ENCODE data around the gene SH3RF3. TPM values are rescaled to one million over a fixed set of nuclear protein-coding genes. Genes with fewer than 3 reads are reported as not detected.

The SH3RF3 gene
- total RNA-seq, 1 experiment from 2014 or later, result not detected

DNA sequence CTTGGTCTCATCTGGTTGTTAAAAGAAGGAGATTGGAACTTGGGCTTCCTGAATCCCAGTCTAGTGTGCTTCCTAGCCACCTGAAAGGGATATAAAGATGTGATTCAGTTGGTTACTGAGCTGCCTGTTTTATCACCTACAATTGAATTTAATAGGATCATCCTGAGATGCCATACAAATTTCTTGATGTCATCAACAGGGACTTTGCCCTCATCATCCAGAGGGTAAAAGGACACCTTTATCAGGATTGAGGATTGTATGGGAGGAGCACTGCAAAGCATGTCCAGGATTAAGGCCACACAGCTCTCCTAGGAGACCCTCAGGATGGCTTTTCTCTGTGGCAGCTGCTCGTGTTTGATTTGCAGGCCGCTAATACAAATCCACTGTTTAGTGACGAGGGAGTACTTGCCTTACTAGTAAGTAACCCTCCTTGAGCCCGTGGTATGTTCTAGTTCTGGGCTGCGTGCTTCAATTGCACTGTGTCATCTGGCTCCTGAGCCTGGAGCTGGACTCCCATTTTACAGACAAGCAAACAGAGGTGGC, 28.6 kb downstream of the SH3RF3 start (continued):
- TF ChIP-seq, protein P1, sequence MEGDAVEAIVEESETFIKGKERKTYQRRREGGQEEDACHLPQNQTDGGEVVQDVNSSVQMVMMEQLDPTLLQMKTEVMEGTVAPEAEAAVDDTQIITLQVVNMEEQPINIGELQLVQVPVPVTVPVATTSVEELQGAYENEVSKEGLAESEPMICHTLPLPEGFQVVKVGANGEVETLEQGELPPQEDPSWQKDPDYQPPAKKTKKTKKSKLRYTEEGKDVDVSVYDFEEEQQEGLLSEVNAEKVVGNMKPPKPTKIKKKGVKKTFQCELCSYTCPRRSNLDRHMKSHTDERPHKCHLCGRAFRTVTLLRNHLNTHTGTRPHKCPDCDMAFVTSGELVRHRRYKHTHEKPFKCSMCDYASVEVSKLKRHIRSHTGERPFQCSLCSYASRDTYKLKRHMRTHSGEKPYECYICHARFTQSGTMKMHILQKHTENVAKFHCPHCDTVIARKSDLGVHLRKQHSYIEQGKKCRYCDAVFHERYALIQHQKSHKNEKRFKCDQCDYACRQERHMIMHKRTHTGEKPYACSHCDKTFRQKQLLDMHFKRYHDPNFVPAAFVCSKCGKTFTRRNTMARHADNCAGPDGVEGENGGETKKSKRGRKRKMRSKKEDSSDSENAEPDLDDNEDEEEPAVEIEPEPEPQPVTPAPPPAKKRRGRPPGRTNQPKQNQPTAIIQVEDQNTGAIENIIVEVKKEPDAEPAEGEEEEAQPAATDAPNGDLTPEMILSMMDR (IDR thresholded peaks at IDR 0.05 in 2 of 3, conservative IDR thresholded peaks at IDR 0.05 in 1 of 3; ENCODE audit: borderline replicate concordance in 1 of 3, insufficient read depth in 1 of 3, low read depth in 2 of 3, low read length in 2 of 3), result no peak
- TF ChIP-seq ZFX (IDR thresholded peaks at IDR 0.05) (no peak), MAX (IDR thresholded peaks at IDR 0.05) (no peak), SIN3A (IDR thresholded peaks at IDR 0.05; ENCODE audit: low read depth) (no peak)

DNA sequence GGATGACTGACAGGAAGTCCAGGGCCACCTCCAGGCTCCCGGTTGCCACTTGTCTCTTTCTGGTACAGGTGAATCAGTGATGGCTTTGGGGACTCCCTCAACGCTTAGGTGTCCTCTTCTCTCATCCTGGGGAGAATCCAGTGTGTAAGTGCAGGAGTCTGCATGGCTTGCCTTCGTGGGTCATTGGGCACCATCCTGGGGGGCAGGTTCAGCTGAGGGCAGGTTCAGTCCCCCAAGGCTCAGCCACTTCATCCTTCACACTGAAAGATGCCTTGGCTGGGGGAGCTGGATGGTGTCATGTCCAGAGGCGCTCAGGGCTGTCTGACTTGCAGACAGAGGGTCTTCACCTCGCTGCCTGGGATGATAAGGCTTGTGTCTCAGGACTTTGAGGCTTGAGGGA, 29.2 kb downstream of the SH3RF3 start:
- no peak overlapping the region for H3K4me3 ChIP-seq (replicated peaks in 1 of 2; ENCODE audit: low read depth in 1 of 2, low read length in 2 of 2)
- no peak overlapping the region for H3K27ac ChIP-seq (ENCODE audit: low read depth, low read length)
- H2AFZ ChIP-seq (ENCODE audit: low read depth, low read length, poor library complexity, severe bottlenecking), result no peak overlapping the region
- TF ChIP-seq ELF1 (IDR thresholded peaks at IDR 0.05; ENCODE audit: borderline replicate concordance, low read depth) (no peak), FOSL1 (IDR thresholded peaks at IDR 0.05; ENCODE audit: low read depth) (no peak), SRF (IDR thresholded peaks at IDR 0.05; ENCODE audit: low read depth) (no peak), POLR2A (IDR thresholded peaks at IDR 0.05; ENCODE audit: borderline replicate concordance, extremely low read depth, insufficient read depth, insufficient read length) (no peak), ZNF274 (IDR thresholded peaks at IDR 0.05; ENCODE audit: low read depth, low read length) (no peak), EZH2phosphoT487 (IDR thresholded peaks at IDR 0.05; ENCODE audit: borderline replicate concordance) (no peak), JUND (IDR thresholded peaks at IDR 0.05) (no peak), ATF3 (IDR thresholded peaks at IDR 0.05) (no peak), POLR2AphosphoS5 (IDR thresholded peaks at IDR 0.05; ENCODE audit: low read depth, low read length) (no peak), SIN3A (IDR thresholded peaks at IDR 0.05; ENCODE audit: low read depth) (no peak), RAD21 (IDR thresholded peaks at IDR 0.05; ENCODE audit: low read depth) (no peak)
- TF ChIP-seq, protein P2, sequence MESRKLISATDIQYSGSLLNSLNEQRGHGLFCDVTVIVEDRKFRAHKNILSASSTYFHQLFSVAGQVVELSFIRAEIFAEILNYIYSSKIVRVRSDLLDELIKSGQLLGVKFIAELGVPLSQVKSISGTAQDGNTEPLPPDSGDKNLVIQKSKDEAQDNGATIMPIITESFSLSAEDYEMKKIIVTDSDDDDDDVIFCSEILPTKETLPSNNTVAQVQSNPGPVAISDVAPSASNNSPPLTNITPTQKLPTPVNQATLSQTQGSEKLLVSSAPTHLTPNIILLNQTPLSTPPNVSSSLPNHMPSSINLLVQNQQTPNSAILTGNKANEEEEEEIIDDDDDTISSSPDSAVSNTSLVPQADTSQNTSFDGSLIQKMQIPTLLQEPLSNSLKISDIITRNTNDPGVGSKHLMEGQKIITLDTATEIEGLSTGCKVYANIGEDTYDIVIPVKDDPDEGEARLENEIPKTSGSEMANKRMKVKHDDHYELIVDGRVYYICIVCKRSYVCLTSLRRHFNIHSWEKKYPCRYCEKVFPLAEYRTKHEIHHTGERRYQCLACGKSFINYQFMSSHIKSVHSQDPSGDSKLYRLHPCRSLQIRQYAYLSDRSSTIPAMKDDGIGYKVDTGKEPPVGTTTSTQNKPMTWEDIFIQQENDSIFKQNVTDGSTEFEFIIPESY (IDR thresholded peaks at IDR 0.05; ENCODE audit: extremely low read depth, insufficient replicate concordance, low read length), result no peak
- TF ChIP-seq, protein P1 (IDR thresholded peaks at IDR 0.05 in 2 of 3, conservative IDR thresholded peaks at IDR 0.05 in 1 of 3; ENCODE audit: borderline replicate concordance in 1 of 3, insufficient read depth in 1 of 3, low read depth in 2 of 3, low read length in 2 of 3), result no peak
- H3K27me3 ChIP-seq (ENCODE audit: insufficient read depth, low read length), result peaks cover 17% of the 10 kb centered on the region; the same call in 1 of the 2 replicates
- BruUV-seq (replicated peaks), result no TSS peak
- no peak overlapping the region for H3K4me2 ChIP-seq (ENCODE audit: low read length)
- H3K9me2 ChIP-seq (ENCODE audit: insufficient read depth), result no peaks in the 10 kb centered on the region
- H3K4me1 ChIP-seq (ENCODE audit: control insufficient read depth in 1 of 2, insufficient read depth in 2 of 2, low read length in 2 of 2), result no peaks in the 10 kb centered on the region
- no peaks in the 10 kb centered on the region for H3K9me3 ChIP-seq (ENCODE audit: control insufficient read depth in 1 of 2, insufficient read depth in 1 of 2, low read depth in 1 of 2, low read length in 2 of 2)
- H3K79me2 ChIP-seq (ENCODE audit: insufficient read depth, low read length), result no peaks in the 10 kb centered on the region
- no peaks in the 10 kb centered on the region for H3K36me3 ChIP-seq (ENCODE audit: control insufficient read depth in 1 of 2, insufficient read depth in 2 of 2, low read length in 2 of 2)
- no peaks in the 10 kb centered on the region for H4K20me1 ChIP-seq (ENCODE audit: insufficient read depth)
- no peak overlapping the region for H3K9ac ChIP-seq (ENCODE audit: low read length)
- intact Hi-C loops (cut with micrococcal nuclease), result no loop called here
- no peak for ATAC-seq
- DNase-seq (ENCODE audit: low read depth, low spot score), result no peak
- ChIA-PET POLR2A (no interaction called here), CTCF (no interaction called here), RAD21 (ENCODE audit: low non-redundant PET in 1 of 2, low total read pairs in 2 of 2, uncharacterized antibody in 2 of 2, unreplicated experiment in 2 of 2) (no interaction called here)

Measured in HCT116 (cell line).